ENCODE data around the gene KIF26B.
"Not testable (repeated sequence)": the region's sequence is repeated elsewhere in the genome, so short reads cannot be mapped to it uniquely, and the experiment has no call there.

Gene KIF26B

GRCh38 chr1:245695211-245695610 lies 540.4 kb downstream of the KIF26B start:
- peaks cover 18% of the 10 kb centered on the region for H3K27me3 ChIP-seq (ENCODE audit: insufficient read depth, low read depth, severe bottlenecking)
- no peak for TF ChIP-seq CTCF (IDR thresholded peaks at IDR 0.05; ENCODE audit: low read depth, low read length)
- H3K27ac ChIP-seq = no peak overlapping the region
- H3K4me3 ChIP-seq (ENCODE audit: low read depth, low read length) = no peak overlapping the region
- no peaks in the 10 kb centered on the region for H3K36me3 ChIP-seq
- no peak for DNase-seq
- H3K9me3 ChIP-seq (ENCODE audit: severe bottlenecking) = peaks cover 2% of the 10 kb centered on the region

- not testable (repeated sequence) for H3K9me3 ChIP-seq (ENCODE audit: severe bottlenecking); H3K4me3 ChIP-seq (ENCODE audit: low read depth, low read length); DNase-seq; H3K36me3 ChIP-seq; H3K27ac ChIP-seq
- peaks cover 17% of the 10 kb centered on the region for H3K27me3 ChIP-seq (ENCODE audit: insufficient read depth, low read depth, severe bottlenecking)
Measured at GRCh38 chr1:245695701-245696100, 540.9 kb downstream of the KIF26B start.

GRCh38 chr1:245698116-245698515 lies 543.3 kb downstream of the KIF26B start:
- H3K27me3 ChIP-seq (ENCODE audit: insufficient read depth, low read depth, severe bottlenecking) = peaks cover 11% of the 10 kb centered on the region

GRCh38 chr1:245698860-245699259 lies 544.1 kb downstream of the KIF26B start:
- Histone ChIP-seq H3K36me3 (no peaks in the 10 kb centered on the region), H3K9me3 (ENCODE audit: severe bottlenecking) (peaks cover 2% of the 10 kb centered on the region), H3K4me3 (ENCODE audit: low read depth, low read length) (no peak overlapping the region), H3K27ac (no peak overlapping the region), H3K27me3 (ENCODE audit: insufficient read depth, low read depth, severe bottlenecking) (peaks cover 5% of the 10 kb centered on the region)
- no peak for DNase-seq
- no peak for TF ChIP-seq CTCF (IDR thresholded peaks at IDR 0.05; ENCODE audit: low read depth, low read length)

More at GRCh38 chr1:245698116-245698515, 543.3 kb downstream of the KIF26B start:
- no peak for TF ChIP-seq CTCF (IDR thresholded peaks at IDR 0.05; ENCODE audit: low read depth, low read length)
- Histone ChIP-seq H3K4me3 (ENCODE audit: low read depth, low read length) (no peak overlapping the region), H3K27ac (no peak overlapping the region), H3K36me3 (no peaks in the 10 kb centered on the region), H3K9me3 (ENCODE audit: severe bottlenecking) (peaks cover 2% of the 10 kb centered on the region)
- no peak for DNase-seq

- no peaks in the 10 kb centered on the region for H3K27me3 ChIP-seq (ENCODE audit: insufficient read depth, low read depth, severe bottlenecking)
- TF ChIP-seq CTCF (IDR thresholded peaks at IDR 0.05; ENCODE audit: low read depth, low read length) = no peak
- H3K9me3 ChIP-seq (ENCODE audit: severe bottlenecking) = peaks cover 2% of the 10 kb centered on the region
- H3K27ac ChIP-seq = no peak overlapping the region
- no peak for DNase-seq
- H3K36me3 ChIP-seq = no peaks in the 10 kb centered on the region
- H3K4me3 ChIP-seq (ENCODE audit: low read depth, low read length) = no peak overlapping the region
Measured at GRCh38 chr1:245700631-245701030, 545.8 kb downstream of the KIF26B start.

- Histone ChIP-seq H3K9me3 (ENCODE audit: severe bottlenecking) (no peaks in the 10 kb centered on the region), H3K27ac (no peak overlapping the region), H3K27me3 (ENCODE audit: insufficient read depth, low read depth, severe bottlenecking) (no peaks in the 10 kb centered on the region), H3K36me3 (no peaks in the 10 kb centered on the region), H3K4me3 (ENCODE audit: low read depth, low read length) (no peak overlapping the region)
- TF ChIP-seq CTCF (IDR thresholded peaks at IDR 0.05; ENCODE audit: low read depth, low read length) = no peak
- DNase-seq = no peak
Measured at GRCh38 chr1:245701631-245702030, 546.8 kb downstream of the KIF26B start.

All from WERI-Rb-1 (cell line).